Measurements from ENCODE around the gene CBX6.

- TF ChIP-seq POLR2A (IDR thresholded peaks at IDR 0.05; ENCODE audit: low read length) (no peak), GATA1 (IDR thresholded peaks at IDR 0.05; ENCODE audit: low read depth, low read length) (no peak)
Observed at GRCh38 chr22:38859581-38860282, 12.3 kb downstream of the CBX6 start.

Data from erythroblast (primary cell).